MM.1S (cell line): ENCODE measurements around the gene BBS1.

ENCODE experiments used
- EZH2 ChIP-seq: fragments of 300-600 bp; sonication (generic); optimal IDR thresholded peaks from 2 replicates; pipeline ENCODE3; 2017; ENCODE audit warnings: low read depth, mild to moderate bottlenecking, antibody characterized with exemption, low read length, mixed read lengths
- EZH2phosphoT487 ChIP-seq: fragments of 300-600 bp; sonication (generic); IDR thresholded peaks from 2 replicates; pipeline ENCODE4 v1.6.1; 2018; ENCODE audit warnings: antibody characterized with exemption, low read length
- TF ChIP-seq, protein P1 (sequence below): fragments of 300-600 bp; sonication (generic); IDR thresholded peaks from 2 replicates; pipeline ENCODE4 v1.5.1; 2016; ENCODE audit warnings: antibody characterized with exemption, low read length, mixed read lengths

DNA sequence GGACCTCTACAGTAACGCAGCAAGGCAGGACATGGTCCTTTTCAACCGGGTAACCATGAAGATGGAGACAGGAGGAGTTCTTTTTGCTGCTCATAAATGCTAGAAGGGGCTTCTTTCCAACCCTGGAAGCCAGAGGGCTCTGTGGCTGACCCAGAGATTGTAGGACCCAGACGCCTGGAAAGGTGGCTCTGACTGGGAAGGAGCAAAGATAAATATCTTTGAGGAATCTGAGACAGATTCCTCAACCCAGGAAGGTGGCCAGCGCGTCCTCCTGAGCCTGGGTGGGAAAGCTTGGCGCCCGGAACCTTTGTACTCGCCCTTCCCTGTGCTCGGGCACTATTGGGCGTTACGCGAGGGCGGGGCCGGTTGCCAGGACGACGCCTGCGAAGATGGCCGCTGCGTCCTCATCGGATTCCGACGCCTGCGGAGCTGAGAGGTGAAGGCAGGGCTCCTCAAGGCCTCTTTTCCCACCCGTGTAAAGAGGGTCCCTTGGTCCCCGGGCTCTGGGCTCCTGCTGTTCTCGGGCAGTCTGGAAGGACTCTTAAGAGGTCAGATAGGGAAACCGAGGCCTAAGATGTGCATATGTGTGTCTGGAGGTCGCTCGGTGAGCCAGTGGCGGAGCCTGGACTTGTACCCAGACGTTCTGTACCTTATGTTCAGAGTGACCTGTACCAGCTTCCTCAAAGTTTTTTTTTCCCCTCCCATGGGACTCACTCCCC lies at the start of gene BBS1:
- TF ChIP-seq, protein P1, sequence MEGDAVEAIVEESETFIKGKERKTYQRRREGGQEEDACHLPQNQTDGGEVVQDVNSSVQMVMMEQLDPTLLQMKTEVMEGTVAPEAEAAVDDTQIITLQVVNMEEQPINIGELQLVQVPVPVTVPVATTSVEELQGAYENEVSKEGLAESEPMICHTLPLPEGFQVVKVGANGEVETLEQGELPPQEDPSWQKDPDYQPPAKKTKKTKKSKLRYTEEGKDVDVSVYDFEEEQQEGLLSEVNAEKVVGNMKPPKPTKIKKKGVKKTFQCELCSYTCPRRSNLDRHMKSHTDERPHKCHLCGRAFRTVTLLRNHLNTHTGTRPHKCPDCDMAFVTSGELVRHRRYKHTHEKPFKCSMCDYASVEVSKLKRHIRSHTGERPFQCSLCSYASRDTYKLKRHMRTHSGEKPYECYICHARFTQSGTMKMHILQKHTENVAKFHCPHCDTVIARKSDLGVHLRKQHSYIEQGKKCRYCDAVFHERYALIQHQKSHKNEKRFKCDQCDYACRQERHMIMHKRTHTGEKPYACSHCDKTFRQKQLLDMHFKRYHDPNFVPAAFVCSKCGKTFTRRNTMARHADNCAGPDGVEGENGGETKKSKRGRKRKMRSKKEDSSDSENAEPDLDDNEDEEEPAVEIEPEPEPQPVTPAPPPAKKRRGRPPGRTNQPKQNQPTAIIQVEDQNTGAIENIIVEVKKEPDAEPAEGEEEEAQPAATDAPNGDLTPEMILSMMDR, result no peak
- TF ChIP-seq EZH2 (no peak), EZH2phosphoT487 (no peak)
